Measurements from ENCODE around the gene CCDC85A.

GRCh38 chr2:56295666-56296065 is 111.9 kb downstream of the CCDC85A start:
- TF ChIP-seq NFIC (IDR thresholded peaks at IDR 0.05) (no peak), USF1 (IDR thresholded peaks at IDR 0.05) (no peak)

All from Ishikawa (cell line).